H9 (cell line): ENCODE measurements around the gene STARD9. TPM values are rescaled to one million over a fixed set of nuclear protein-coding genes. Genes with fewer than 3 reads are reported as not detected.

Experiments
- DNase-seq: peaks from one replicate; pipeline ENCODE4 v3.0.0-alpha.2; 2017
- H2AFZ ChIP-seq: one replicate; pipeline ENCODE4 v1.6.1; 2013; ENCODE audit warnings: mild to moderate bottlenecking, low read length, control low read depth, moderate library complexity
- H2AK5ac ChIP-seq: 2 replicates; pipeline ENCODE4 v1.6.1; 2013; ENCODE audit warnings: low read length, control low read depth, mixed read lengths; ENCODE audit not compliant: insufficient read length
- H2BK120ac ChIP-seq: one replicate; pipeline ENCODE4 v1.6.1; 2013; ENCODE audit warnings: low read depth, mild to moderate bottlenecking, low read length, control low read depth, inconsistent platforms; ENCODE audit not compliant: poor library complexity, severe bottlenecking
- H2BK12ac ChIP-seq: 2 replicates; pipeline ENCODE4 v1.6.1; 2013; ENCODE audit warnings: low read length, control low read depth, mixed read lengths, low read depth; ENCODE audit not compliant: insufficient read length
- H2BK15ac ChIP-seq: 2 replicates; pipeline ENCODE4 v1.6.1; 2013; ENCODE audit warnings: low read depth, low read length, control low read depth
- H2BK20ac ChIP-seq: one replicate; pipeline ENCODE4 v1.6.1; 2013; ENCODE audit warnings: low read depth, mild to moderate bottlenecking, low read length, control low read depth, inconsistent platforms; ENCODE audit not compliant: poor library complexity, severe bottlenecking
- H2BK5ac ChIP-seq: 2 replicates; pipeline ENCODE4 v1.6.1; 2013; ENCODE audit warnings: low read length, control low read depth, mixed read lengths; ENCODE audit not compliant: insufficient read length
- H3K14ac ChIP-seq: 2 replicates; pipeline ENCODE4 v1.6.1; 2013; ENCODE audit warnings: low read length, control low read depth; ENCODE audit not compliant: insufficient read depth
- H3K18ac ChIP-seq: 2 replicates; pipeline ENCODE4 v1.6.1; 2013; ENCODE audit warnings: low read depth, mild to moderate bottlenecking, mixed read lengths, low read length, control low read depth; ENCODE audit not compliant: insufficient read length
- H3K23ac ChIP-seq: 2 replicates; pipeline ENCODE4 v1.6.1; 2013; ENCODE audit warnings: low read length, control low read depth, mixed read lengths, low read depth; ENCODE audit not compliant: insufficient read length
- H3K23me2 ChIP-seq: 2 replicates; pipeline ENCODE4 v1.6.1; 2013; ENCODE audit warnings: low read depth, mild to moderate bottlenecking, mixed read lengths, low read length, control low read depth; ENCODE audit not compliant: insufficient read length, poor library complexity, severe bottlenecking
- H3K27ac ChIP-seq: 2 replicates; pipeline ENCODE4 v1.5.1; 2013; ENCODE audit warnings: low read length, control low read depth, mixed read lengths, low read depth; ENCODE audit not compliant: insufficient read length
- H3K27me3 ChIP-seq: 2 replicates; pipeline ENCODE4 v1.6.1; 2013; ENCODE audit warnings: low read length, control low read depth, inconsistent platforms; ENCODE audit not compliant: insufficient read depth
- H3K4ac ChIP-seq: 2 replicates; pipeline ENCODE4 v1.6.1; 2013; ENCODE audit warnings: low read depth, mild to moderate bottlenecking, control low read depth, inconsistent platforms, low read length, moderate library complexity
- H3K4me1 ChIP-seq: 2 replicates; pipeline ENCODE4 v1.6.1; 2013; ENCODE audit warnings: low read length, control low read depth, inconsistent platforms; ENCODE audit not compliant: insufficient read depth
- H3K4me2 ChIP-seq: 2 replicates; pipeline ENCODE4 v1.6.1; 2013; ENCODE audit warnings: low read length, control low read depth, mixed read lengths; ENCODE audit not compliant: insufficient read length, insufficient read depth
- H3K56ac ChIP-seq: 2 replicates; pipeline ENCODE4 v1.6.1; 2013; ENCODE audit warnings: low read depth, mild to moderate bottlenecking, mixed read lengths, low read length, control low read depth; ENCODE audit not compliant: insufficient read length
- H3K79me1 ChIP-seq: 2 replicates; pipeline ENCODE4 v1.6.1; 2013; ENCODE audit warnings: low read depth, mild to moderate bottlenecking, moderate library complexity, low read length, control low read depth, inconsistent platforms; ENCODE audit not compliant: insufficient read depth, poor library complexity, severe bottlenecking
- H3K79me2 ChIP-seq: 2 replicates; pipeline ENCODE4 v1.6.1; 2013; ENCODE audit warnings: low read length, control low read depth, inconsistent platforms; ENCODE audit not compliant: insufficient read depth
- H3K9ac ChIP-seq: 2 replicates; pipeline ENCODE4 v1.6.1; 2013; ENCODE audit warnings: low read length, control low read depth, mixed read lengths; ENCODE audit not compliant: insufficient read length; ENCODE audit errors: extremely low read depth
- H3K9me3 ChIP-seq: one replicate; pipeline ENCODE4 v1.6.1; 2013; ENCODE audit warnings: low read depth, low read length, inconsistent platforms; ENCODE audit not compliant: control insufficient read depth
- H3T11ph ChIP-seq: one replicate; pipeline ENCODE4 v1.6.1; 2013; ENCODE audit warnings: mild to moderate bottlenecking, low read length, control low read depth, inconsistent platforms
- H4K20me1 ChIP-seq: one replicate; pipeline ENCODE4 v1.6.1; 2013; ENCODE audit not compliant: control insufficient read depth, insufficient read length, insufficient read depth
- H4K5ac ChIP-seq: 2 replicates; pipeline ENCODE4 v1.6.1; 2013; ENCODE audit warnings: low read depth, mild to moderate bottlenecking, mixed read lengths, low read length, control low read depth; ENCODE audit not compliant: insufficient read length
- H4K8ac ChIP-seq: replicated peaks from 2 replicates; pipeline ENCODE4 v1.6.1; 2013; ENCODE audit warnings: low read length, control low read depth, mixed read lengths, low read depth; ENCODE audit not compliant: insufficient read length
- H4K91ac ChIP-seq: 2 replicates; pipeline ENCODE4 v1.6.1; 2013; ENCODE audit warnings: low read depth, mild to moderate bottlenecking, moderate library complexity, mixed read lengths, low read length, control low read depth; ENCODE audit not compliant: insufficient read length
- H3K27ac Mint-ChIP-seq, 3 experiments: 2 replicates in 2 of 3; 3 replicates in 1 of 3; pipeline ENCODE4 v1.8.0; 2020 to 2021; ENCODE audit warnings: mixed read lengths in 3 of 3, mild to moderate bottlenecking in 1 of 3, moderate library complexity in 1 of 3
- H3K27me3 Mint-ChIP-seq: 2 replicates; pipeline ENCODE4 v1.8.0; 2021; ENCODE audit warnings: low read depth, mild to moderate bottlenecking, moderate library complexity, mixed read lengths
- H3K36me3 Mint-ChIP-seq, 3 experiments: 2 replicates in 2 of 3; 3 replicates in 1 of 3; pipeline ENCODE4 v1.8.0; 2020 to 2021; ENCODE audit warnings: low read depth in 3 of 3, mixed read lengths in 3 of 3; ENCODE audit not compliant: insufficient read depth in 1 of 3
- H3K4me1 Mint-ChIP-seq, 2 experiments: 2 replicates each; pipeline ENCODE4 v1.8.0; 2020; ENCODE audit warnings: mixed read lengths in 2 of 2
- H3K4me3 Mint-ChIP-seq, 2 experiments: 2 replicates in 1 of 2; 3 replicates in 1 of 2; pipeline ENCODE4 v1.8.0; 2020 to 2021; ENCODE audit warnings: mild to moderate bottlenecking in 2 of 2, mixed read lengths in 2 of 2, moderate library complexity in 1 of 2
- H3K9me3 Mint-ChIP-seq, 2 experiments: 2 replicates in 1 of 2; 3 replicates in 1 of 2; pipeline ENCODE4 v1.8.0; 2020; ENCODE audit warnings: mild to moderate bottlenecking in 2 of 2, mixed read lengths in 2 of 2, moderate library complexity in 1 of 2
- WGBS: extraction: QIAGEN DNeasy Blood & Tissue Kit; methylation state at CpG from one replicate; pipeline ENCODE4 v1.1.7; 2013; ENCODE audit warnings: missing lambda C conversion rate, low lambda C conversion rate, mixed read lengths; ENCODE audit not compliant: insufficient read length; ENCODE audit errors: extremely low coverage; 5-methylcytosine and 5-hydroxymethylcytosine counted together
- total RNA-seq: library from RNA; stranded (reverse); gene quantifications from 2 replicates; pipeline ENCODE4 v1.2.1, GENCODE V29; 2021
- TF ChIP-seq, protein P1 (sequence below): fragments of 200-600 bp; sonication (generic); conservative IDR thresholded peaks from 3 replicates; pipeline ENCODE4 v1.8.0; 2021; ENCODE audit warnings: antibody characterized with exemption, mild to moderate bottlenecking

The STARD9 gene
- total RNA-seq, 1 experiment from 2014 or later: 6.9 TPM

DNA sequence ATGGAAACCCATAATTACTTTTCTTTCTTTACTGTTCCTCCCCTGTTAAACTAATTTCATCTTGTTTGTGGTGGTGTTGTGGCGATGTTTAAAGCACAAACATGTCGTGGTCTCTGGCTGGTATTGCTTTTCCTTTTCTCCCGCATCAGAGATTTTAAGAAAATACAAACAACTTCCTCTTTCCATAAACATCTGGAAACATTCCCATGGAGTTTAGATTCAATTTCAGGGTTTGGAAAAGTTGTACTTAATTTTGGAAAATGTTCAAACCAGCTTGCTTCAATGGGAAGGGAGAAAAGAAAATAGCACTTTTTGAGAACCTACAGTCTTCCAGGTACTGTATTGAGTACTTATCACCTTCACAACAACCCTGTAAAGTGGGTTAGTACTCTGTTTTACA is 30.4 kb downstream of the STARD9 start:
- H2BK5ac ChIP-seq: no peak overlapping the region
- H3K27ac Mint-ChIP-seq: no peak overlapping the region
- peaks cover 5 to 6% of the 10 kb centered on the region in 2 experiments; a peak in 3 of 4 replicates for H3K4me1 Mint-ChIP-seq
- no peak overlapping the region for H2BK15ac ChIP-seq
- TF ChIP-seq, protein P1, sequence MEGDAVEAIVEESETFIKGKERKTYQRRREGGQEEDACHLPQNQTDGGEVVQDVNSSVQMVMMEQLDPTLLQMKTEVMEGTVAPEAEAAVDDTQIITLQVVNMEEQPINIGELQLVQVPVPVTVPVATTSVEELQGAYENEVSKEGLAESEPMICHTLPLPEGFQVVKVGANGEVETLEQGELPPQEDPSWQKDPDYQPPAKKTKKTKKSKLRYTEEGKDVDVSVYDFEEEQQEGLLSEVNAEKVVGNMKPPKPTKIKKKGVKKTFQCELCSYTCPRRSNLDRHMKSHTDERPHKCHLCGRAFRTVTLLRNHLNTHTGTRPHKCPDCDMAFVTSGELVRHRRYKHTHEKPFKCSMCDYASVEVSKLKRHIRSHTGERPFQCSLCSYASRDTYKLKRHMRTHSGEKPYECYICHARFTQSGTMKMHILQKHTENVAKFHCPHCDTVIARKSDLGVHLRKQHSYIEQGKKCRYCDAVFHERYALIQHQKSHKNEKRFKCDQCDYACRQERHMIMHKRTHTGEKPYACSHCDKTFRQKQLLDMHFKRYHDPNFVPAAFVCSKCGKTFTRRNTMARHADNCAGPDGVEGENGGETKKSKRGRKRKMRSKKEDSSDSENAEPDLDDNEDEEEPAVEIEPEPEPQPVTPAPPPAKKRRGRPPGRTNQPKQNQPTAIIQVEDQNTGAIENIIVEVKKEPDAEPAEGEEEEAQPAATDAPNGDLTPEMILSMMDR: no peak
- no peak overlapping the region for H3T11ph ChIP-seq
- no peaks in the 10 kb centered on the region for H3K27me3 Mint-ChIP-seq
- no peak overlapping the region for H2AK5ac ChIP-seq
- no peaks in the 10 kb centered on the region for H3K4me1 ChIP-seq
- H3K4ac ChIP-seq: no peak overlapping the region
- H2BK20ac ChIP-seq: no peak overlapping the region
- H3K79me2 ChIP-seq: no peaks in the 10 kb centered on the region
- H3K9me3 ChIP-seq: peaks cover 8% of the 10 kb centered on the region
- H4K20me1 ChIP-seq: no peaks in the 10 kb centered on the region
- WGBS: no CpG with 5 or more reads among the region's 3 CpGs
- no peak overlapping the region for H4K5ac ChIP-seq
- H3K18ac ChIP-seq: no peak overlapping the region
- H3K14ac ChIP-seq: no peak overlapping the region
- no peak overlapping the region for H3K4me2 ChIP-seq
- H2BK12ac ChIP-seq: no peak overlapping the region
- H3K9ac ChIP-seq: no peak overlapping the region
- H3K56ac ChIP-seq: no peak overlapping the region
- no peaks in the 10 kb centered on the region for H3K79me1 ChIP-seq
- no peaks in the 10 kb centered on the region for H3K27me3 ChIP-seq
- H3K9me3 Mint-ChIP-seq: peaks cover 12 to 17% of the 10 kb centered on the region in 2 experiments
- H3K27ac ChIP-seq: no peak overlapping the region
- H4K91ac ChIP-seq: no peak overlapping the region
- no peaks in the 10 kb centered on the region for H3K23me2 ChIP-seq
- H3K36me3 Mint-ChIP-seq: peaks cover 8 to 14% (median 12%) of the 10 kb centered on the region in 3 experiments; a peak in 6 of 7 replicates
- H2AFZ ChIP-seq: no peak overlapping the region
- H2BK120ac ChIP-seq: no peak overlapping the region
- no peak overlapping the region for H4K8ac ChIP-seq
- no peak for DNase-seq
- H3K23ac ChIP-seq: no peak overlapping the region
- no peak overlapping the region for H3K4me3 Mint-ChIP-seq
